Kidney (tissue), 14 donors: Measurements from ENCODE around the gene PRCC. TPM values are rescaled to one million over a fixed set of nuclear protein-coding genes. Genes with fewer than 3 reads are reported as not detected.

Experiments
- DNase-seq, 5 donors: peaks; one replicate each; pipeline ENCODE4 v3.0.0-alpha.2; 2013 to 2020
- FAIRE-seq: peaks from 2 replicates; lab custom pipeline; 2012; peaks lifted over from hg19 to GRCh38; lab: Jason Lieb, UNC
- H3K27ac ChIP-seq, 2 donors: one replicate each; pipeline ENCODE4 v1.7.0; 2013; ENCODE audit warnings: low read depth in 2 of 2, low read length in 2 of 2, inconsistent platforms in 1 of 2
- H3K27me3 ChIP-seq: one replicate; pipeline ENCODE4 v1.7.1; 2013; ENCODE audit warnings: low read length, inconsistent platforms; ENCODE audit not compliant: control insufficient read depth, insufficient read depth
- H3K36me3 ChIP-seq, 3 donors: one replicate each; pipeline versions ENCODE4 v1.7.0 to v1.7.1; 2013; ENCODE audit warnings: low read length in 3 of 3, control low read depth in 1 of 3, inconsistent platforms in 1 of 3; ENCODE audit not compliant: insufficient read depth in 3 of 3, control insufficient read depth in 2 of 3
- H3K4me1 ChIP-seq, 3 donors: one replicate each; pipeline versions ENCODE4 v1.7.0 to v1.7.1; 2013; ENCODE audit warnings: low read length in 3 of 3, inconsistent platforms in 1 of 3, low read depth in 1 of 3; ENCODE audit not compliant: control insufficient read depth in 2 of 3, insufficient read depth in 2 of 3
- H3K4me3 ChIP-seq, 3 donors: one replicate each; pipeline versions ENCODE4 v1.7.0 to v1.8.1; 2013; ENCODE audit warnings: low read length in 3 of 3, control low read depth in 1 of 3, inconsistent platforms in 1 of 3
- H3K9ac ChIP-seq, 3 donors: one replicate each; pipeline versions ENCODE4 v1.7.0 to v1.7.1; 2013; ENCODE audit warnings: low read length in 3 of 3, control low read depth in 1 of 3, inconsistent platforms in 1 of 3
- H3K9me3 ChIP-seq, 3 donors: one replicate each; pipeline versions ENCODE4 v1.7.0 to v1.7.1; 2013; ENCODE audit warnings: low read length in 3 of 3, control low read depth in 1 of 3, inconsistent platforms in 1 of 3; ENCODE audit not compliant: control insufficient read depth in 2 of 3, insufficient read depth in 1 of 3
- CTCF ChIP-seq: IDR thresholded peaks from 3 replicates; pipeline ENCODE4 v1.5.1; 2012; ENCODE audit warnings: mild to moderate bottlenecking, moderate library complexity, borderline replicate concordance; ENCODE audit not compliant: insufficient read depth; ENCODE audit errors: extremely low read depth
- intact Hi-C: fragments of 100-400 bp; cut with DNase I; formaldehyde crosslinking; loops from one replicate; pipeline ENCODE4 v1.11.1; 2022
- polyA plus RNA-seq: library from polyadenylated mRNA; stranded (reverse); fragments of 350-450 nt; fragmentation: Illumina TruSeq; extraction: RNeasy Lipid Tissue Mini Kit (QIAGEN cat#74804); gene quantifications from one replicate; pipeline ENCODE4 v1.2.3, GENCODE V29; 2014; ENCODE audit warnings: low read depth, low replicate concordance; ENCODE audit not compliant: insufficient read depth
- total RNA-seq: library from RNA; stranded (reverse); fragmentation: NEBNext Ultra II Directional; extraction: Animal tissue kit (Norgen Biotek cat#: 25700); gene quantifications from one replicate; pipeline ENCODE4 v1.2.1, GENCODE V29; 2021
- donor health status: control.
- donor health status: control.
- donor health status: control.
- donor health status: control.
- donor health status: control.
- donor health status: DM: yes; HTN: yes; CAD: no.
- donor health status: Normal renal cell carcinoma (clear cell type).

PRCC gene
- total and polyA plus RNA-seq, 2 donors from 2014 or later: 50.5 to 52.8 TPM

- DNase-seq: no peak
- no peak for TF ChIP-seq CTCF
- intact Hi-C loops: no loop called here
Measured at GRCh38 chr1:156727492-156727891, 39.8 kb upstream of the PRCC start.

GRCh38 chr1:156727926-156728598 lies 39.3 kb upstream of the PRCC start, which contains the start of gene METTL25B:
Gene METTL25B (plus strand): TSS chr1:156728469. CDS start chr1:156729105, 636 bp downstream.
- DNase-seq (peak in 4 of 5 donors; percentile 83 to 94 (median 90)), FAIRE-seq (no peak)
- Histone ChIP-seq H3K36me3 (peaks cover 0 to 18% (median 7%) of the 10 kb centered on the region in 3 donors), H3K4me3 (peak within 1 kb of the TSS; percentile 90 to 100 (median 96)), H3K27ac (peak within 1 kb of the TSS; percentile 93 to 94), H3K4me1 (peaks cover 9 to 29% (median 22%) of the 10 kb centered on the region in 3 donors), H3K27me3 (no peaks in the 10 kb centered on the region), H3K9me3 (no peaks in the 10 kb centered on the region), H3K9ac (peak within 1 kb of the TSS; percentile 92 to 98 (median 97))
- no peak for TF ChIP-seq CTCF
- intact Hi-C loops: no loop called here

More at GRCh38 chr1:156727492-156727891, 39.8 kb upstream of the PRCC start:
- Histone ChIP-seq H3K9me3 (no peaks in the 10 kb centered on the region), H3K4me3 (peak overlapping the region; percentile 90 to 100 (median 96)), H3K9ac (peak overlapping the region; percentile 90 to 97 (median 92)), H3K27ac (no peak overlapping the region), H3K27me3 (no peaks in the 10 kb centered on the region), H3K4me1 (peaks cover 9 to 29% (median 22%) of the 10 kb centered on the region in 3 donors), H3K36me3 (peaks cover 0 to 22% (median 11%) of the 10 kb centered on the region in 3 donors)
- no peak for FAIRE-seq

GRCh38 chr1:156728599-156729462 lies 38.5 kb upstream of the PRCC start, which contains the start of gene ISG20L2:
Gene ISG20L2 (minus strand): TSS chr1:156728766. CDS start chr1:156727652, 1,114 bp downstream.
- H3K4me1 ChIP-seq: peaks cover 9 to 29% (median 22%) of the 10 kb centered on the region in 3 donors
- H3K36me3 ChIP-seq: peaks cover 0 to 10% (median 0%) of the 10 kb centered on the region in 3 donors
- H3K4me3 ChIP-seq: peak within 1 kb of the TSS; percentile 90 to 100 (median 96)
- TF ChIP-seq CTCF: no peak
- H3K9ac ChIP-seq: peak within 1 kb of the TSS; percentile 92 to 98 (median 97)
- peak within 1 kb of the TSS; percentile 93 to 94 for H3K27ac ChIP-seq
- DNase-seq (peak; percentile 96 to 99 (median 98)), FAIRE-seq (no peak)
- no peaks in the 10 kb centered on the region for H3K9me3 ChIP-seq
- no peaks in the 10 kb centered on the region for H3K27me3 ChIP-seq
- intact Hi-C loops: no loop called here
